Measurements from ENCODE around the gene HNRNPLL. TPM values are rescaled to one million over a fixed set of nuclear protein-coding genes. Genes with fewer than 3 reads are reported as not detected.

The HNRNPLL gene
- total RNA-seq, 1 experiment from 2014 or later, result 43.2 TPM

DNA sequence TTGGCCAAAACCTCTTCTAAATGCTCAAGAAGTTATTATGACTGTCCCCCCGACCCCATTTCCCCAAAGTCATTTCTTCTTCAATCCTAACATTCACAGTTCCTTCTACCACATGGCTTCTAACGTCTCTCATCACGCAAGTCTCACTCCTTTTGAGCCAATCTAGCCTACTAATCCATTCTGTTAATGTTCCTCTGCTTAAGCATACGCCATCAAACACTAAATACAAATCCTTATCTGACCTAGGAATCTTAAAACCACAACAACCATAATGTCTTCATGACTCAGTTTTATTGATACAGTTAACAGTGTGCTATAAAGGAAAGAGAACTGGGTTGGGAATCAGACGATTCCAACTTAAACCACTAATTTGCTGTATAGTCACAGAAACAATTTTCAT lies 23.9 kb downstream of the HNRNPLL start:
- no peaks in the 10 kb centered on the region for H3K27me3 ChIP-seq (ENCODE audit: insufficient read depth, low read length)
- intact Hi-C loops (cut with micrococcal nuclease), result no loop called here
- RAD21 ChIA-PET (ENCODE audit: low non-redundant PET in 1 of 2, low total read pairs in 2 of 2, uncharacterized antibody in 2 of 2, unreplicated experiment in 2 of 2), result no interaction called here
- H3K79me2 ChIP-seq (ENCODE audit: insufficient read depth, low read length), result no peaks in the 10 kb centered on the region
- BruUV-seq (replicated peaks), result no TSS peak
- no peak overlapping the region for H2AFZ ChIP-seq (ENCODE audit: low read depth, low read length, poor library complexity, severe bottlenecking)
- H4K20me1 ChIP-seq (ENCODE audit: insufficient read depth), result no peaks in the 10 kb centered on the region
- H3K9me2 ChIP-seq (ENCODE audit: insufficient read depth), result no peaks in the 10 kb centered on the region
- H3K36me3 ChIP-seq (ENCODE audit: control insufficient read depth in 1 of 2, insufficient read depth in 2 of 2, low read length in 2 of 2), result peaks cover 6 to 9% of the 10 kb centered on the region in 2 experiments; a peak in 3 of 4 replicates
- peaks cover 6% of the 10 kb centered on the region in 2 experiments; a peak in 3 of 4 replicates for H3K4me1 ChIP-seq (ENCODE audit: control insufficient read depth in 1 of 2, insufficient read depth in 2 of 2, low read length in 2 of 2)
- POLR2A ChIA-PET, result interaction anchor here (1.8 kb wide), 1 partner anchor 173 kb away, joined by 4 read pairs; the partner anchor contains the start of gene SRSF7
- H3K4me2 ChIP-seq (ENCODE audit: low read length), result 0 out of 2 replicates have a peak overlapping the region, but pooled peaks have one; percentile 8
- CTCF ChIA-PET, result interaction anchor here (0.7 kb wide), 1 partner anchor 10 kb away, joined by 3 read pairs; no protein-coding TSS in a partner anchor
- H3K27ac ChIP-seq (ENCODE audit: low read depth, low read length), result no peak overlapping the region
- no peaks in the 10 kb centered on the region for H3K9me3 ChIP-seq (ENCODE audit: control insufficient read depth in 1 of 2, insufficient read depth in 1 of 2, low read depth in 1 of 2, low read length in 2 of 2)
- no peak for TF ChIP-seq EGR1 (IDR thresholded peaks at IDR 0.05; ENCODE audit: low read depth)
- no peak for TF ChIP-seq CBX3 (IDR thresholded peaks at IDR 0.05; ENCODE audit: low read depth)
- TF ChIP-seq TCF7L2 (IDR thresholded peaks at IDR 0.05; ENCODE audit: borderline replicate concordance, extremely low read depth, insufficient read depth, insufficient read length), result no peak
- no peak for TF ChIP-seq ZFX (IDR thresholded peaks at IDR 0.05)
- TF ChIP-seq ELF1 (IDR thresholded peaks at IDR 0.05; ENCODE audit: borderline replicate concordance, low read depth), result no peak
- TF ChIP-seq, protein P1, sequence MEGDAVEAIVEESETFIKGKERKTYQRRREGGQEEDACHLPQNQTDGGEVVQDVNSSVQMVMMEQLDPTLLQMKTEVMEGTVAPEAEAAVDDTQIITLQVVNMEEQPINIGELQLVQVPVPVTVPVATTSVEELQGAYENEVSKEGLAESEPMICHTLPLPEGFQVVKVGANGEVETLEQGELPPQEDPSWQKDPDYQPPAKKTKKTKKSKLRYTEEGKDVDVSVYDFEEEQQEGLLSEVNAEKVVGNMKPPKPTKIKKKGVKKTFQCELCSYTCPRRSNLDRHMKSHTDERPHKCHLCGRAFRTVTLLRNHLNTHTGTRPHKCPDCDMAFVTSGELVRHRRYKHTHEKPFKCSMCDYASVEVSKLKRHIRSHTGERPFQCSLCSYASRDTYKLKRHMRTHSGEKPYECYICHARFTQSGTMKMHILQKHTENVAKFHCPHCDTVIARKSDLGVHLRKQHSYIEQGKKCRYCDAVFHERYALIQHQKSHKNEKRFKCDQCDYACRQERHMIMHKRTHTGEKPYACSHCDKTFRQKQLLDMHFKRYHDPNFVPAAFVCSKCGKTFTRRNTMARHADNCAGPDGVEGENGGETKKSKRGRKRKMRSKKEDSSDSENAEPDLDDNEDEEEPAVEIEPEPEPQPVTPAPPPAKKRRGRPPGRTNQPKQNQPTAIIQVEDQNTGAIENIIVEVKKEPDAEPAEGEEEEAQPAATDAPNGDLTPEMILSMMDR (IDR thresholded peaks at IDR 0.05 in 2 of 3, conservative IDR thresholded peaks at IDR 0.05 in 1 of 3; ENCODE audit: borderline replicate concordance in 1 of 3, insufficient read depth in 1 of 3, low read depth in 2 of 3, low read length in 2 of 3), result no peak
- TF ChIP-seq EZH2phosphoT487 (IDR thresholded peaks at IDR 0.05; ENCODE audit: borderline replicate concordance), result no peak
- TF ChIP-seq, protein P2, sequence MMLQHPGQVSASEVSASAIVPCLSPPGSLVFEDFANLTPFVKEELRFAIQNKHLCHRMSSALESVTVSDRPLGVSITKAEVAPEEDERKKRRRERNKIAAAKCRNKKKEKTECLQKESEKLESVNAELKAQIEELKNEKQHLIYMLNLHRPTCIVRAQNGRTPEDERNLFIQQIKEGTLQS (IDR thresholded peaks at IDR 0.05), result no peak
- no peak for TF ChIP-seq ZNF274 (IDR thresholded peaks at IDR 0.05; ENCODE audit: low read depth, low read length)
- TF ChIP-seq, protein P3, sequence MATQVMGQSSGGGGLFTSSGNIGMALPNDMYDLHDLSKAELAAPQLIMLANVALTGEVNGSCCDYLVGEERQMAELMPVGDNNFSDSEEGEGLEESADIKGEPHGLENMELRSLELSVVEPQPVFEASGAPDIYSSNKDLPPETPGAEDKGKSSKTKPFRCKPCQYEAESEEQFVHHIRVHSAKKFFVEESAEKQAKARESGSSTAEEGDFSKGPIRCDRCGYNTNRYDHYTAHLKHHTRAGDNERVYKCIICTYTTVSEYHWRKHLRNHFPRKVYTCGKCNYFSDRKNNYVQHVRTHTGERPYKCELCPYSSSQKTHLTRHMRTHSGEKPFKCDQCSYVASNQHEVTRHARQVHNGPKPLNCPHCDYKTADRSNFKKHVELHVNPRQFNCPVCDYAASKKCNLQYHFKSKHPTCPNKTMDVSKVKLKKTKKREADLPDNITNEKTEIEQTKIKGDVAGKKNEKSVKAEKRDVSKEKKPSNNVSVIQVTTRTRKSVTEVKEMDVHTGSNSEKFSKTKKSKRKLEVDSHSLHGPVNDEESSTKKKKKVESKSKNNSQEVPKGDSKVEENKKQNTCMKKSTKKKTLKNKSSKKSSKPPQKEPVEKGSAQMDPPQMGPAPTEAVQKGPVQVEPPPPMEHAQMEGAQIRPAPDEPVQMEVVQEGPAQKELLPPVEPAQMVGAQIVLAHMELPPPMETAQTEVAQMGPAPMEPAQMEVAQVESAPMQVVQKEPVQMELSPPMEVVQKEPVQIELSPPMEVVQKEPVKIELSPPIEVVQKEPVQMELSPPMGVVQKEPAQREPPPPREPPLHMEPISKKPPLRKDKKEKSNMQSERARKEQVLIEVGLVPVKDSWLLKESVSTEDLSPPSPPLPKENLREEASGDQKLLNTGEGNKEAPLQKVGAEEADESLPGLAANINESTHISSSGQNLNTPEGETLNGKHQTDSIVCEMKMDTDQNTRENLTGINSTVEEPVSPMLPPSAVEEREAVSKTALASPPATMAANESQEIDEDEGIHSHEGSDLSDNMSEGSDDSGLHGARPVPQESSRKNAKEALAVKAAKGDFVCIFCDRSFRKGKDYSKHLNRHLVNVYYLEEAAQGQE (IDR thresholded peaks at IDR 0.05; ENCODE audit: low read depth), result no peak
- no peak for TF ChIP-seq JUND (IDR thresholded peaks at IDR 0.05)
- TF ChIP-seq, protein P4, sequence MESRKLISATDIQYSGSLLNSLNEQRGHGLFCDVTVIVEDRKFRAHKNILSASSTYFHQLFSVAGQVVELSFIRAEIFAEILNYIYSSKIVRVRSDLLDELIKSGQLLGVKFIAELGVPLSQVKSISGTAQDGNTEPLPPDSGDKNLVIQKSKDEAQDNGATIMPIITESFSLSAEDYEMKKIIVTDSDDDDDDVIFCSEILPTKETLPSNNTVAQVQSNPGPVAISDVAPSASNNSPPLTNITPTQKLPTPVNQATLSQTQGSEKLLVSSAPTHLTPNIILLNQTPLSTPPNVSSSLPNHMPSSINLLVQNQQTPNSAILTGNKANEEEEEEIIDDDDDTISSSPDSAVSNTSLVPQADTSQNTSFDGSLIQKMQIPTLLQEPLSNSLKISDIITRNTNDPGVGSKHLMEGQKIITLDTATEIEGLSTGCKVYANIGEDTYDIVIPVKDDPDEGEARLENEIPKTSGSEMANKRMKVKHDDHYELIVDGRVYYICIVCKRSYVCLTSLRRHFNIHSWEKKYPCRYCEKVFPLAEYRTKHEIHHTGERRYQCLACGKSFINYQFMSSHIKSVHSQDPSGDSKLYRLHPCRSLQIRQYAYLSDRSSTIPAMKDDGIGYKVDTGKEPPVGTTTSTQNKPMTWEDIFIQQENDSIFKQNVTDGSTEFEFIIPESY (IDR thresholded peaks at IDR 0.05; ENCODE audit: extremely low read depth, insufficient replicate concordance, low read length), result no peak
- H3K4me3 ChIP-seq (replicated peaks in 1 of 2; ENCODE audit: low read depth in 1 of 2, low read length in 2 of 2), result no peak overlapping the region
- ATAC-seq (peak; percentile 68), DNase-seq (ENCODE audit: low read depth, low spot score) (no peak)
- no peak overlapping the region for H3K9ac ChIP-seq (ENCODE audit: low read length)
